Measurements from ENCODE around the gene ZNF670.

Gene ZNF670

DNA sequence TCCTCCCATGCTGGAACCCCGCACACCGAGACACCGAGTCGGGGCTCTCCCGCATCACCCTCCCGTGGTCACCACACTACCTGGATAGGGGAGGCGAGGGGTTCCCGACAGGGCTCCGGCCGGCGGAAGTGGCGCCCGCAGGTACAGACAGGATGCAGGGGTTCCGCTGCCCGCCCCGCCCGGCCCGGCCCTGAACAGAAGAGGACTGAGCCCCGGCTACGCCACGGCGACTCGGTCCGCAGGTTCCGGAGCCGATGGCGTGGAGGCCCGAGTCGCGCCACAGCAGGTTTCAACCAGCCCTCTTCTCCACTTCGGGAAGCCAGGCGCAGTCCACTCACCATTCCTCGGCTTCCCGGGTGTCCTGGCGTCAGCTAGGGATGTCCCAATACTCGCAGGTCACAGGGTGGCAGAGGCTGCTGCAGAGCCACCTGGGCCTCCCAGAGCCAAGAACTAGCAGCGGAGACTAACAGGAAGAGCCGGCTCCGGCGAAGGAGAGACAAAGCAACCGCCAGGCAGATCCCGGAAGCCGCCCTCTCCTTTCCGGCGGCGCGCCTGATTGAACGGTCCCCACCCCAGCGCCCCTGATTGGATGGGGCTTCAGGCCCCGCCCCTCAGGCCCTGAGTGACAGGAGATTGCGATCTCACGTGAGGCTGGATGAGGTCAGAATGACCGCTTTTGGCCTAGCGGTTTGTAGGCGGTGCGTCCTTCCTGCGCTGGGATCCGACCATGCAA is 25.4 kb upstream of the ZNF670 start, which contains the start of gene ZNF669:
Gene ZNF669, minus strand, starts transcription at position 498 of the 733 bp plus-strand sequence. Its CDS starts 157 bp downstream, at position 341.
- peak; percentile 74 to 94 (median 84) for DNase-seq

GRCh38 chr1:247102381-247102780 is 23.8 kb upstream of the ZNF670 start:
- DNase-seq: no peak

DNA sequence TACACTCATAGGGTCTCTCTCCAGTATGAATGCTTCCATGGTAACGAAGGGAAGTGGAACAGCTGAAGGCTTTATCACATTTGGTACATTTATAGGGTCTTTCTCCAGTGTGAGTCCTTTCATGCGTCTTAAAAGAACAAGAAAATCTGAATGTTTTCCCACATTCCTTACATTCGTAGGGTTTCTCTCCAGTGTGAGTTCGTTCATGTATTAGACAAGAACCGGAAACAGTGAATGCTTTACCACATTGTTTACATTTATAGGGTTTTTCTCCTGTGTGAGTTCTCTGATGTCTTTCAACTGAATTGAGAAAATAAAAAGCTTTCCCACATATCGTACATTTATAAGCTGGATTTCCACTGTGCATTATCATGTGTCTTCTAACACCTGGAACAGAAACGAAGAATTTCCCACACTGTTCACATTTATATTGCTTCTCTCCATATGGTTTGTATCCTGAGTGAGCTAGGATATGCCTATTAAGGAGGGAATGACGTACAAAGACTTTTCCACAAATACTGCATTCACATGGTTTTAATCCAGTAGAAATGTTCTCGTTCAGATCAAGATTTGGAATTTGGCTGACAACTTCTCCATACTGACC is 22.2 kb upstream of the ZNF670 start:
- DNase-seq: no peak

DNA sequence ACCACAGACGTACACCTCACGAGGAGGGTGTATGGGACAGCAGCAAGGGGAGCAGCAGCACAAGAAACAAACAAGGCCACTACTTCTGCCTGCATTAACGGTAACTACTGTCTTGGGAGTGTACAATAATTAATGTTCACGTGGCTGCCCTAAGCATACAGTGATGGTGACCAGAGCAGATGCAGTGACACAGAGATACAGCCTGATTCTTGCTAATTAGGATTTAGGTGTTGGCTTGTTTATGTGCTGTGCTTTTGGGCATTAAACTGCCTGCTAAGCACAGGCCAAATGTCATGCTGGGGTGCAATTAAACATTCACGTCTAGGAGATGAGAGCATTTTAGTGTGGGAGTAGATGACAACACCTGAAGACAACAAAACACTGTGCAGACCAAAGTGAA is 18.3 kb upstream of the ZNF670 start:
- DNase-seq: no peak

DNA sequence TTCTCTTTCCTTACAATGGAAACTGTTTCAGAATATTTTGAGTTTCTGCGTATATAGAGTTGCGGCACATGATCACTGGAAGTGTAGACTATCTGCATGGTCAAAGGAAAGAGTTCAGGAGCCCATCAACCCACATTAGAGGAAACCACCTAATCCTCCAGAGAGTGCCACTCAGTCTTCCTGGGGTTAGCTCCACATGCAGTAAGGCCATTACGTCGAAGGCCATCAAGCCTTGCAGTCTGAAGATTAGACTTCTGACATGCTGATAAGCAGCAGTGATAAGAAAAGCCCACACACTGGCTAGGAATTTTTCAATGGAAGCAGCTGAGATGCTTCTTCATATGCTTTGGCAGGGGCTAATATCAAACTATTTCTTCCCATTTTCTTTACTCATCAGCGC is 17.9 kb upstream of the ZNF670 start:
- no peak for DNase-seq

DNA sequence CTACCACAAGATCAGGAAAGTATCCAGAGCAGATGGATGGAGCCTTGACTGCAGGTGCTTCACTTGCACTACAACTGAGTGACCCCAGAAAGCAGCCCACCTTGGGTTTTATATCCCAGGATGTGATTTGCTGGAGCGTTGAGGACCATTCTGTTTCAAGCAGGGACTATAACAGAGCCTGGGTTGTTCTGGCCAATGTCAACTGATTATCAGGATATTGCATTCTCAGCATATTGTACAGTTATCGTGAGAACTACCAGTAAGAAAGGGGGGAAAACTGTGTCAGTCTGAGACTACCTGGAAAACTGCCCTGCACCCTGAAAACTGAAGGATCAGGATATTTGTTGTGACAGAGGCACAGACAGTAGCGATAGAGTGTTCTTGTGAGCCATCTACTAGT is 17.5 kb upstream of the ZNF670 start:
- DNase-seq: no peak

- no peak for DNase-seq
Observed at GRCh38 chr1:247090455-247090854, 11.8 kb upstream of the ZNF670 start.

DNA sequence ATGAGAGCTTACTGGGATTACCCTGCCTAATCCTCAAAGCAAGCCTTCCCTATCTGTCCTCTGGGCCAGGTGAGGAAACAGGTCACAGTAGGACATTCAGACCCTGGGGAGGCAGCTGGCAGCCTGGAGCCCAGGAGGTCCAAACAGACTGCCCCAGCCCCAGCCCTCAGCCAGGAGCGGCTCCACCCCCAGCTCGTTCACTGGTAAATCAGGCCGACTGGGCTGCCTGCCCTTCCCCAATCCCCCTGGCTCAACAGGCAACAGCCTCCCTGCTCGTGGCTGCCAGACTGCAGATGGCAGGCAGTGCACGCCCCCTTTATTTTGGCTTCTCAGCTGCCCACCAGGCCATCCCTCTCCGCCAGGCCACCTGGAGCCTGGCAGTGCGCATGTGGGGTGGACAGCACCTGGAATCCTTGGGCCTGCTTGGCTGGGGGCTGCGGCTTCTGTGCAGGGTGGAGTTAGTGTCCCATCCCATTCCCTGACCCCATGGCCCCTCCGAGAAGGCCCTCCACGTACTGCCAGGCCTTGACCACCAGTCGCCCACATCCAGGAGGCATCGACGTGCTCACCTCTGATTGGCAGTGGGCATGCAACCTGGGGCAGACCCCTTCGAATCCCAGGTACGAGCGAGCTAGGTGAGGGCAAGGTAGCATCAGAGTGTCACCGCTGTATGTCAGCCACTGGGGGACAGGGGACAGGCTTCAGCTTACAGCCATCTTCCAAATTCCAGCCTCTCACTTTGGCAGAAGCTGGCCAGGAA is 11.2 kb upstream of the ZNF670 start:
- no peak for DNase-seq

- DNase-seq: no peak
Observed at GRCh38 chr1:247088967-247089366, 10.4 kb upstream of the ZNF670 start.

DNA sequence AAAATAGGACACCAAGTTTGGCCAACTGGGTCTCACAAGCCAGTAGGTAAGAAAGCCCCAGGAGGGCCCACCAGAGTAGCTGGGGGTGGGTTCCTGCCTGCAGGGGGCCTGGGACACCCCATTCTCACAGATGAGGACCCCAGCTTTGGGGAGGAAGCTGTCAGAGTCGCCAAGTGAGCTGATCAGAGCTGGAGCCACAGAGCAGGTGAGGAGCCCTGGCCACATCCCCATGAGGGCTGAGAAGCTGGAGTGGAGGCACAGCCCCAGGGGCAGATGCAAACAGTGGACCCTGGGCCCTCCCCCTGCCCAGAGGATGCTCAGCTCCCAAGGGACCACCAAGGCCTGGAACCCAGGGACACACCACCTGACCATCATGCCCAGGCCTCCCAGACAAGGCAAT is 8.6 kb upstream of the ZNF670 start:
- no peak for DNase-seq

GRCh38 chr1:247085310-247085709 is 6.7 kb upstream of the ZNF670 start:
- DNase-seq: no peak

GRCh38 chr1:247084771-247085170 is 6.2 kb upstream of the ZNF670 start:
- DNase-seq: no peak

DNA sequence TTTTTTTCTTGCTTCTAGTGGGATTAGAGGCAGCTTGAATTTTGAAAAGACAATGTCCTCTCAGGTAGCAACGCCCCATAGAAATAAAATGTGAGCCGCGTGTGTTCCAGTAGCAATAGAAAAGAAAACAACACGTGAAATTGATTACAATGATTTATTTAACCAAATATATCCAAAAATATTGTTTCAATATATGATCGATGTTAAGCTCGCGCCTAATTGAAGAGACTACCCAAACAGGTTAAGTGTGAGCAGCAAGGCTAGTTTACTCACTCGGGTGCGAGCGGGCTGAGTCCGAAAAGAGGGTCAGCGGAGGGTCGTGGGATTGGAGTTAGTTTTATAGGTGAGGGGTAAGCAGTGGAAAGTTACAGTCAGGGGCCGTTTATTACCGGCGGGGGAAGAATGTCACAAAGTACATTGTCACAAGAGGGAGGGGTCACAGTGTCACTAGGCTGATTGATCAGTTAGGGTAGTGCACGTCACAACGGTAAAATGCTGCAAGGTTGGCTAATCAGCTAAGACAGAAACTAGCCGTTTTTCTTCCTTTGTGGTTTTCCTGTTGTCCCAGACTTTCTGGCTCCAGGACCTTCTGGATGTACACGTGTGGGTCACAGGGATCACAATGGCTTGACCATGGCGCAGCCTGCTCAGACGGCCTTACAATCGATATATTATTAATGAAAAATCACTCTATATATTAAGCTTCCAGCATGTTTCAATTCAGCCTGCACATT is 697 bp upstream of the ZNF670 start:
- DNase-seq: no peak

DNA sequence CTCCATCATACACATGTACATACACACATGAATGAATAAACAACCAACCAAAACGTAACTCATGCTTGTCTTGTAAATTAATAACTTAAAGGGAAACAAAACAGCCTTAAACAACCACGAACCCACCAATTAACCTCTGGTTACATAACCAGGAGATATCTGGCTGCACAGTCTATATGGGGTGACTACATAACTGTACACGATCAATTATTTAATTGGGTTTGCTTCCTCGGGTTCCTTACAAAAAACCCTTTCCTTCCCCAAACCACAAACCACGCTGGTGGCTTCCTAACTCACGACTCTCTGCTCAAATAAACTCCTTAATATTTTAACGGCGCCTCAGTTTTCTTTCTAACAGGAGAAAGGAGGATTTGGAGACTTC is 744 bp downstream of the ZNF670 start:
- no peak for DNase-seq

GRCh38 chr1:247077213-247077612 is 1.4 kb downstream of the ZNF670 start:
- no peak for DNase-seq

GRCh38 chr1:247070645-247071044 is 8.0 kb downstream of the ZNF670 start:
- no peak for DNase-seq

DNA sequence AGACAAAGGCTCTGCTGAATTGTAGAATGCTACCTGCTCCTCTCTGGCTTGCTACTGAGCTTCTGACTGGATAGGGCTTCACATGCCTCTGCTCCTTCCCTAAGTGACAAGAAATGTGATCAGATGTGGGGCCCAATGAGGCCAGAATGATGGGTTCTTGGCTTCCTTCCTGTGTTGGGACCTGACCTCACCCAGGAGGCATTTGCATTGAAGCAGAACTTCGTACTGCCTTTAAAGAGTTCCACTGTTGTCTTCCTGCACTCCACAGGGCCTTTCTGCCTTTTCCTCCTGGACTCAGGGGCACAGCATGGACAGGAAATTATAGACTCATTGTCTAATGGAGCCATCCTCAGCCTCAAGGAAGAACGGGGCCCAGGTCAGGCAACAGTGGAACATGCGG is 14.3 kb downstream of the ZNF670 start:
- DNase-seq: no peak

DNA sequence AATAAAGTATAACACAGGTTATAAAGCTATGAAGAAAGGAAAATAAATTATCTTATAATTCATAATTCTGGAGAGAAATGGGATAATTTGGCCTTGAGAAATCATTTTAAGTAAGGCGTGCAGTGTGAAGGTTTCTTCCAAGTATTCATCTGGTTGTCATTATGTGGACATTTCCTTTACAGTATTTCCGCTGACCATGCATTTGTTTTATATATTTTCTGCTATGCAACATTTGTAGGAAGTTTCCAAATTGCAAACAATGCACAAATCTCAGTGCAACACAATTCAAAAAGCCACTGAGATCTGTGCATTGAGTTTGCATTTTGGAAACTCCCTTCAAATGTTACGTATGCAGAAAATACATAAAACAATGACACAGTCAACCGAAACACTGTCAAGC is 17.8 kb downstream of the ZNF670 start:
- DNase-seq: no peak

DNA sequence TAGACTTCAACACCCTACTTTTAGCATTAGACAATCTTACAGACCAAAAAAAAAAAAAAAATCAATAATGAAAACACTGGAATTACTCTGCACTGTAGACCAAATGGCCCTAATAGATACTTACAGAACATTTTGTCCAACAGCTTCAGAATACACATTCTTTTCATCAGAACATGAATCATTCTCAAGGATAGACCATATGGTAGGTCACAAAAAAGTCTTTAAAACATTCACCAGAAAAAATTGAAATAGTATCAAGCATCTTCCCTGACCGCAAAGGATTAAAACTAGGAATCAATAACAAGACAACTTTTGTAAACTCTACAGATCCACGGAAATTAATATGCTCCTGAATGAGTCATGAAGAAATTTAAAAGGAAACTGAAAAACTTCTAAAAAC is 22.5 kb downstream of the ZNF670 start:
- no peak for DNase-seq

- DNase-seq: no peak
Observed at GRCh38 chr1:247054992-247055415, 23.6 kb downstream of the ZNF670 start.

DNA sequence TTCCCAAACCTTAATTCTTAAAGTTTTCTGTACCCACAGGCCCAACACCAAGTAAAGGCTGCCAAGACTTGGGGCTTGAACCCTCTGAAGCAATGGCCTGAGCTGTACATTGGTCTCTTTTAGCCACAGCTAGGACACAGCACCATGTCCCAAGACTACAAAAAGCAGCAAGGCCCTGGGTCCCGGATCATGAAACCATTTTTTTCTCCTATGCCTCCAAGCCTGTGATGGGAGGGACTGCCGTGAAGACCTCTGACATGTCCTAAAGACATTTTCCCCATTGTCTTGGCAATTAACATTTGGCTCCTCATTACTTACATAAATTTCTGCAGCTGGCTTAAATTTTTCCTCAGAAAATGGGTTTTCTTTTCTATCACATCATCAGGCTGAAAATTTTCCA is 30.9 kb downstream of the ZNF670 start:
- no peak for DNase-seq

- no peak for DNase-seq
Observed at GRCh38 chr1:247047260-247047659, 31.4 kb downstream of the ZNF670 start.

DNA sequence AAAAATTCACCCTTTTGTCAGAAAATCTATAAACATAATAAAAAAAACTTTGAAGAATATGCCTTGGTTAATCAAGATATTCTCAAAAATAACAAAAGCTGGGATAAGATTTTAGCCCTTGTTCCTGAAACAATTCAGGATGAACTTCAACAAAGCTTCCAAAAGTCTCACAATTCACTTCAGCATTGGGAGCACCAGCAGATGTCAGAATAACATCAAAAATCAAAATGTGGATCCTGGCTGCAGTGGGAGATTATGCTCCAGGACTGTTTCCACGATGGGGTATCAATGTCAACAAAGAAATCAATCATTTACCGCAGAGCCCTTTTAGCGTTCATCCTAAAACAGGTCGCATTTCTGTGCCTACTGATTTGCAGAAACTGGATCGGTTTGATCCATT is 35.2 kb downstream of the ZNF670 start:
- DNase-seq: no peak
